GM12878 (cell line): ENCODE results near the gene SNPH. TPM values are rescaled to one million over a fixed set of nuclear protein-coding genes. Genes with fewer than 3 reads are reported as not detected.

Source experiments
- ATAC-seq: fragments of 200-7000 bp; cut with Tn5 transposase; 3 replicates; pipeline ENCODE4 v1.9.1; 2020; ENCODE audit warnings: mild to moderate bottlenecking, moderate library complexity
- BruUV-seq: library from RNA; stranded (reverse); fragments of 400-500 nt; replicated peaks from 2 replicates; lab custom pipeline; 2021; lab: Mats Ljungman, UMichigan
- CTCF ChIA-PET: fragments of 300-600 bp; sonication (Branson Sonifier 250); formaldehyde crosslinking; extraction: SDS; loops from one replicate; lab custom pipeline; 2021; ENCODE audit warnings: inconsistent platforms; lab: Yijun Ruan, JAX
- POLR2A ChIA-PET: fragments of 350-600 bp; formaldehyde crosslinking; extraction: SDS; loops from one replicate; lab custom pipeline; 2021; ENCODE audit warnings: inconsistent platforms; lab: Charles Lee
- RAD21 ChIA-PET: fragments of 300-600 bp; sonication (Branson Sonifier 250); formaldehyde crosslinking; loops from one replicate; lab custom pipeline; 2023; ENCODE audit warnings: antibody characterized with exemption; ENCODE audit not compliant: unreplicated experiment; lab: Charles Lee
- SMC1A ChIA-PET: fragments of 300-600 bp; sonication (Branson Sonifier 250); formaldehyde crosslinking; loops from one replicate; lab custom pipeline; 2023; ENCODE audit not compliant: unreplicated experiment, uncharacterized antibody; lab: Charles Lee
- DNase-seq: peaks from one replicate; pipeline ENCODE4 v3.0.0-alpha.2; 2011; ENCODE audit warnings: low read depth, low spot score
- FAIRE-seq: peaks from 3 replicates; lab custom pipeline; 2011; peaks lifted over from hg19 to GRCh38; lab: Jason Lieb, UNC
- H2AFZ ChIP-seq: 2 replicates; pipeline ENCODE4 v1.6.0; 2011; ENCODE audit warnings: low read depth, low read length, control low read depth; ENCODE audit not compliant: control insufficient read depth
- H3K27ac ChIP-seq: 2 replicates; pipeline ENCODE4 v1.5.1; 2011; ENCODE audit warnings: control low read depth; ENCODE audit not compliant: control insufficient read depth, insufficient read depth
- H3K27me3 ChIP-seq, 2 experiments: replicated peaks in 1 of 2; 2 replicates each; pipeline versions ENCODE4 v1.6.0 to v1.6.1; 2011; ENCODE audit warnings: low read length in 1 of 2; ENCODE audit not compliant: control insufficient read depth in 2 of 2, insufficient read depth in 2 of 2
- H3K36me3 ChIP-seq, 2 experiments: 2 replicates each; pipeline ENCODE4 v1.5.1; 2011; ENCODE audit warnings: low read length in 1 of 2; ENCODE audit not compliant: control insufficient read depth in 2 of 2, insufficient read depth in 2 of 2
- H3K4me1 ChIP-seq: 2 replicates; pipeline ENCODE4 v1.6.1; 2011; ENCODE audit warnings: mild to moderate bottlenecking, low read length, moderate library complexity, mixed read lengths; ENCODE audit not compliant: control insufficient read depth, insufficient read depth
- H3K4me2 ChIP-seq: 2 replicates; pipeline ENCODE4 v1.6.0; 2011; ENCODE audit warnings: control low read depth; ENCODE audit not compliant: control insufficient read depth, insufficient read depth
- H3K4me3 ChIP-seq: fragments of 200-600 bp; sonication (generic); 2 replicates; pipeline ENCODE4 v1.5.1; 2016
- H3K79me2 ChIP-seq: 2 replicates; pipeline ENCODE4 v1.6.0; 2011; ENCODE audit warnings: low read length; ENCODE audit not compliant: control insufficient read depth, insufficient read depth
- H3K9ac ChIP-seq: 2 replicates; pipeline ENCODE4 v1.8.0; 2011; ENCODE audit warnings: low read length, control low read depth, mixed read lengths; ENCODE audit not compliant: control insufficient read depth, insufficient read depth
- H3K9me3 ChIP-seq: replicated peaks from 3 replicates; pipeline ENCODE4 v1.5.1; 2011; ENCODE audit warnings: mild to moderate bottlenecking, low read length; ENCODE audit not compliant: control insufficient read depth, insufficient read depth
- H4K20me1 ChIP-seq: 2 replicates; pipeline ENCODE4 v1.6.0; 2011; ENCODE audit not compliant: control insufficient read depth, insufficient read depth
- CBX3 ChIP-seq: fragments of 200-600 bp; sonication (generic); IDR thresholded peaks from 2 replicates; pipeline ENCODE4 v1.6.1; 2016; ENCODE audit warnings: low read depth, borderline replicate concordance
- FOXM1 ChIP-seq: IDR thresholded peaks from 2 replicates; pipeline ENCODE4 v1.6.1; 2012; ENCODE audit warnings: low read depth, mild to moderate bottlenecking, inconsistent platforms, low read length, moderate library complexity
- GABPA ChIP-seq: IDR thresholded peaks from 2 replicates; pipeline ENCODE4 v1.6.1; 2014; ENCODE audit warnings: antibody characterized with exemption, low read depth, mild to moderate bottlenecking, inconsistent platforms
- NFYB ChIP-seq: IDR thresholded peaks from 2 replicates; pipeline ENCODE4 v1.6.1; 2011; ENCODE audit warnings: low read depth, mild to moderate bottlenecking, low read length, improper control_type of control experiment, moderate library complexity; ENCODE audit not compliant: insufficient read depth
- RB1 ChIP-seq: fragments of 450-650 bp; formaldehyde crosslinking; IDR thresholded peaks from 2 replicates; pipeline ENCODE4 v1.6.1; 2017; ENCODE audit warnings: mild to moderate bottlenecking, borderline replicate concordance
- TCF7 ChIP-seq: IDR thresholded peaks from 2 replicates; pipeline ENCODE4 v1.6.1; 2014; ENCODE audit warnings: antibody characterized with exemption, borderline replicate concordance
- ZNF274 ChIP-seq: IDR thresholded peaks from one replicate; pipeline ENCODE4 v1.8.0; 2011; ENCODE audit not compliant: insufficient read length, insufficient read depth
- WGBS: methylation state at CpG from one replicate; pipeline ENCODE4 v1.1.6; 2016; ENCODE audit warnings: low lambda C conversion rate; ENCODE audit not compliant: insufficient replicate concordance, insufficient coverage; ENCODE audit errors: missing lambda C conversion rate; 5-methylcytosine and 5-hydroxymethylcytosine counted together
- in situ Hi-C: fragments of 300-500 bp; cut with MboI; formaldehyde crosslinking; loops from 9 replicates; pipeline ENCODE4 v1.14.3; 2018; ENCODE audit warnings: mixed read lengths
- intact Hi-C: fragments of 100-400 bp; cut with micrococcal nuclease; formaldehyde crosslinking; loops from one replicate; pipeline ENCODE4 v1.14.2; 2022; ENCODE audit not compliant: unreplicated experiment
- polyA plus RNA-seq, 11 experiments: library from polyadenylated mRNA; depleted of rRNA in 4 of 11; unstranded in 6 of 11; stranded (reverse) in 5 of 11; fragments of >200 nt; fragmentation: Nextera tagmentation in 4 of 11; fragmentation: Illumina TruSeq in 1 of 11; extraction: Ambion mirVana in 4 of 11; extraction: Trizol in 1 of 11; gene quantifications; 1 replicate in 1 of 11; 2 replicates in 10 of 11; pipeline versions ENCODE4 v1.2.1 to v1.2.3, GENCODE V29; 2011 to 2016; ENCODE audit warnings: inconsistent platforms in 2 of 11, missing spikeins in 2 of 11, low read depth in 1 of 11
- total RNA-seq, 4 experiments: library from RNA; depleted of rRNA in 3 of 4; stranded (reverse); fragments of >200 nt in 3 of 4; fragmentation: Illumina TruSeq in 1 of 4; extraction: Trizol in 1 of 4; gene quantifications; 2 replicates each; pipeline versions ENCODE4 v1.2.1 to v1.2.3, GENCODE V29; 2013 to 2021
- TF ChIP-seq, protein P1 (sequence below): fragments of 450-650 bp; IDR thresholded peaks from 2 replicates; pipeline ENCODE4 v1.6.1; 2014; ENCODE audit warnings: mild to moderate bottlenecking
- TF ChIP-seq, protein P2 (sequence below): fragments of 450-650 bp; IDR thresholded peaks from 2 replicates; pipeline ENCODE4 v1.6.1; 2018; ENCODE audit warnings: mild to moderate bottlenecking, low read depth, moderate library complexity; ENCODE audit not compliant: partially characterized antibody
- TF ChIP-seq, protein P3 (sequence below): fragments of 450-650 bp; IDR thresholded peaks from 2 replicates; pipeline ENCODE4 v1.6.1; 2017; ENCODE audit warnings: antibody characterized with exemption, mild to moderate bottlenecking, moderate library complexity
- TF ChIP-seq, protein P4 (sequence below): IDR thresholded peaks from 2 replicates; pipeline ENCODE4 v1.6.1; 2012; ENCODE audit warnings: low read length, inconsistent platforms

The SNPH gene
- total and polyA plus RNA-seq, 10 of the 15 experiments (the other 5 are each of a cell fraction or from before 2014, with no cell fraction given), result 0.02 to 0.45 (median 0.34) TPM; not detected in 2

DNA sequence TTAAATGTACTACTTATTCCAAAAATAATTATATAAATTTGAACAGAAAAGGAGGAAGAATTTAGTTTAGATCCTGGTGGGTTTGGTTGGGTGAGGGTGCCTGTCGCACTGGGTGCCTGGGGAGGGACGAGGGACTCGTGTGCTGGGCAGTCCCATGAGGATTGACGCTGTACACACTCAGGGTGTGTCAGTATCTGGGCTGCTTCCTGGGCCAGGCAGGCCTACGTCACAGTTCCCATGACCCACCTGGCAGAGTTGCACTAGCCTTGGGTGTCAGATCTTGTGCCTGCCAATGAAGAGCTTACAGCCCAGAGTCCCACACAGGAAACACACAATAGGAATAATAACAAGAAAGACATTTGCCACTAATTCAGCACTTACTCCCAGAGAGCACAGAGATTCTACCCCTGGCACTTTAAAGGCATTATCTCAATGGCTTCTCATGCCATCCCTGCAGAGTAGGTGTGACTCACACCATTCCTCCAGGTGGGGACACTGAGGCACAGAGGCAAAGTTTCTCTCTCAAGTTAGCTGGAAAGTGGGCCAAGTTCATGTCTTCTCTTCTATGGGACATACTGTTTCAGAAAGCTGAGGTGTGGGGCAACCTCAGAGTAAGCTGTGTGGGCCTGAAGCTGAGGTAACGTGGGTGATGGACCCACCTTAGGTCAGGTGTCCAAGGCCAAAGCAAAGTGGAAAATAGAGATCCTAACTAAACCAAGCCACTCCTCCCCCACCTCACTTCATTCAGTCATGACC, 64.2 kb downstream of the SNPH start:
- intact Hi-C loops, result no loop called here
- peak; percentile 79 for ATAC-seq
- Histone ChIP-seq H3K9me3 (no peaks in the 10 kb centered on the region), H4K20me1 (no peaks in the 10 kb centered on the region; the same call in 1 of the 2 replicates), H3K27ac (0 out of 2 replicates have a peak overlapping the region, but pooled peaks have one; percentile 20), H3K4me3 (no peak overlapping the region), H3K9ac (no peak overlapping the region), H2AFZ (no peak overlapping the region), H3K36me3 (no peaks in the 10 kb centered on the region), H3K4me1 (peaks cover 29% of the 10 kb centered on the region), H3K4me2 (0 out of 2 replicates have a peak overlapping the region, but pooled peaks have one; percentile 4), H3K79me2 (peaks cover 52% of the 10 kb centered on the region), H3K27me3 (no peaks in the 10 kb centered on the region)
- POLR2A ChIA-PET, result interaction anchor here (0.6 to 7.0 kb wide), 6 partner anchors 39 to 74 kb away, joined by 3 to 76 read pairs (median 4); partner anchors contain the start of gene FKBP1A
- no TSS peak for BruUV-seq
- FAIRE-seq, result no peak
- SMC1A ChIA-PET, result interaction anchor here (0.6 to 5.0 kb wide), 11 partner anchors 15 to 135 kb away, joined by 3 to 52 read pairs (median 5); partner anchors contain the start of gene FKBP1A
- WGBS, result 16% methylated on average over 6 of the region's 6 CpGs
- RAD21 ChIA-PET, result interaction anchor here (1.6 to 4.6 kb wide), 5 partner anchors 47 to 105 kb away, joined by 4 to 37 read pairs (median 6); no protein-coding TSS in a partner anchor
- CTCF ChIA-PET, result interaction anchor here (0.9 to 5.8 kb wide), 8 partner anchors 14 to 137 kb away, joined by 3 to 41 read pairs (median 5); partner anchors contain the start of genes FKBP1A and NSFL1C
- peak; percentile 63 for DNase-seq
- in situ Hi-C loops, result no loop called here
- TF ChIP-seq NFYB (peak; percentile 48; the same call in 1 of the 2 replicates), TCF7 (no peak), FOXM1 (no peak), GABPA (no peak), RB1 (no peak), CBX3 (no peak), ZNF274 (no peak)
- TF ChIP-seq, protein P1, sequence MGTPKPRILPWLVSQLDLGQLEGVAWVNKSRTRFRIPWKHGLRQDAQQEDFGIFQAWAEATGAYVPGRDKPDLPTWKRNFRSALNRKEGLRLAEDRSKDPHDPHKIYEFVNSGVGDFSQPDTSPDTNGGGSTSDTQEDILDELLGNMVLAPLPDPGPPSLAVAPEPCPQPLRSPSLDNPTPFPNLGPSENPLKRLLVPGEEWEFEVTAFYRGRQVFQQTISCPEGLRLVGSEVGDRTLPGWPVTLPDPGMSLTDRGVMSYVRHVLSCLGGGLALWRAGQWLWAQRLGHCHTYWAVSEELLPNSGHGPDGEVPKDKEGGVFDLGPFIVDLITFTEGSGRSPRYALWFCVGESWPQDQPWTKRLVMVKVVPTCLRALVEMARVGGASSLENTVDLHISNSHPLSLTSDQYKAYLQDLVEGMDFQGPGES, result no peak
- TF ChIP-seq, protein P2, sequence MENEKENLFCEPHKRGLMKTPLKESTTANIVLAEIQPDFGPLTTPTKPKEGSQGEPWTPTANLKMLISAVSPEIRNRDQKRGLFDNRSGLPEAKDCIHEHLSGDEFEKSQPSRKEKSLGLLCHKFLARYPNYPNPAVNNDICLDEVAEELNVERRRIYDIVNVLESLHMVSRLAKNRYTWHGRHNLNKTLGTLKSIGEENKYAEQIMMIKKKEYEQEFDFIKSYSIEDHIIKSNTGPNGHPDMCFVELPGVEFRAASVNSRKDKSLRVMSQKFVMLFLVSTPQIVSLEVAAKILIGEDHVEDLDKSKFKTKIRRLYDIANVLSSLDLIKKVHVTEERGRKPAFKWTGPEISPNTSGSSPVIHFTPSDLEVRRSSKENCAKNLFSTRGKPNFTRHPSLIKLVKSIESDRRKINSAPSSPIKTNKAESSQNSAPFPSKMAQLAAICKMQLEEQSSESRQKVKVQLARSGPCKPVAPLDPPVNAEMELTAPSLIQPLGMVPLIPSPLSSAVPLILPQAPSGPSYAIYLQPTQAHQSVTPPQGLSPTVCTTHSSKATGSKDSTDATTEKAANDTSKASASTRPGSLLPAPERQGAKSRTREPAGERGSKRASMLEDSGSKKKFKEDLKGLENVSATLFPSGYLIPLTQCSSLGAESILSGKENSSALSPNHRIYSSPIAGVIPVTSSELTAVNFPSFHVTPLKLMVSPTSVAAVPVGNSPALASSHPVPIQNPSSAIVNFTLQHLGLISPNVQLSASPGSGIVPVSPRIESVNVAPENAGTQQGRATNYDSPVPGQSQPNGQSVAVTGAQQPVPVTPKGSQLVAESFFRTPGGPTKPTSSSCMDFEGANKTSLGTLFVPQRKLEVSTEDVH, result no peak
- TF ChIP-seq, protein P3, sequence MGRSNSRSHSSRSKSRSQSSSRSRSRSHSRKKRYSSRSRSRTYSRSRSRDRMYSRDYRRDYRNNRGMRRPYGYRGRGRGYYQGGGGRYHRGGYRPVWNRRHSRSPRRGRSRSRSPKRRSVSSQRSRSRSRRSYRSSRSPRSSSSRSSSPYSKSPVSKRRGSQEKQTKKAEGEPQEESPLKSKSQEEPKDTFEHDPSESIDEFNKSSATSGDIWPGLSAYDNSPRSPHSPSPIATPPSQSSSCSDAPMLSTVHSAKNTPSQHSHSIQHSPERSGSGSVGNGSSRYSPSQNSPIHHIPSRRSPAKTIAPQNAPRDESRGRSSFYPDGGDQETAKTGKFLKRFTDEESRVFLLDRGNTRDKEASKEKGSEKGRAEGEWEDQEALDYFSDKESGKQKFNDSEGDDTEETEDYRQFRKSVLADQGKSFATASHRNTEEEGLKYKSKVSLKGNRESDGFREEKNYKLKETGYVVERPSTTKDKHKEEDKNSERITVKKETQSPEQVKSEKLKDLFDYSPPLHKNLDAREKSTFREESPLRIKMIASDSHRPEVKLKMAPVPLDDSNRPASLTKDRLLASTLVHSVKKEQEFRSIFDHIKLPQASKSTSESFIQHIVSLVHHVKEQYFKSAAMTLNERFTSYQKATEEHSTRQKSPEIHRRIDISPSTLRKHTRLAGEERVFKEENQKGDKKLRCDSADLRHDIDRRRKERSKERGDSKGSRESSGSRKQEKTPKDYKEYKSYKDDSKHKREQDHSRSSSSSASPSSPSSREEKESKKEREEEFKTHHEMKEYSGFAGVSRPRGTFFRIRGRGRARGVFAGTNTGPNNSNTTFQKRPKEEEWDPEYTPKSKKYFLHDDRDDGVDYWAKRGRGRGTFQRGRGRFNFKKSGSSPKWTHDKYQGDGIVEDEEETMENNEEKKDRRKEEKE, result no peak
- TF ChIP-seq, protein P4, sequence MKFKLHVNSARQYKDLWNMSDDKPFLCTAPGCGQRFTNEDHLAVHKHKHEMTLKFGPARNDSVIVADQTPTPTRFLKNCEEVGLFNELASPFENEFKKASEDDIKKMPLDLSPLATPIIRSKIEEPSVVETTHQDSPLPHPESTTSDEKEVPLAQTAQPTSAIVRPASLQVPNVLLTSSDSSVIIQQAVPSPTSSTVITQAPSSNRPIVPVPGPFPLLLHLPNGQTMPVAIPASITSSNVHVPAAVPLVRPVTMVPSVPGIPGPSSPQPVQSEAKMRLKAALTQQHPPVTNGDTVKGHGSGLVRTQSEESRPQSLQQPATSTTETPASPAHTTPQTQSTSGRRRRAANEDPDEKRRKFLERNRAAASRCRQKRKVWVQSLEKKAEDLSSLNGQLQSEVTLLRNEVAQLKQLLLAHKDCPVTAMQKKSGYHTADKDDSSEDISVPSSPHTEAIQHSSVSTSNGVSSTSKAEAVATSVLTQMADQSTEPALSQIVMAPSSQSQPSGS, result no peak
